Measurements from ENCODE around the gene NCOA4. TPM values are rescaled to one million over a fixed set of nuclear protein-coding genes. Genes with fewer than 3 reads are reported as not detected.

NCOA4 gene
- total RNA-seq, 4 donors from 2014 or later, result 88.8 to 223 (median 110) TPM

DNA sequence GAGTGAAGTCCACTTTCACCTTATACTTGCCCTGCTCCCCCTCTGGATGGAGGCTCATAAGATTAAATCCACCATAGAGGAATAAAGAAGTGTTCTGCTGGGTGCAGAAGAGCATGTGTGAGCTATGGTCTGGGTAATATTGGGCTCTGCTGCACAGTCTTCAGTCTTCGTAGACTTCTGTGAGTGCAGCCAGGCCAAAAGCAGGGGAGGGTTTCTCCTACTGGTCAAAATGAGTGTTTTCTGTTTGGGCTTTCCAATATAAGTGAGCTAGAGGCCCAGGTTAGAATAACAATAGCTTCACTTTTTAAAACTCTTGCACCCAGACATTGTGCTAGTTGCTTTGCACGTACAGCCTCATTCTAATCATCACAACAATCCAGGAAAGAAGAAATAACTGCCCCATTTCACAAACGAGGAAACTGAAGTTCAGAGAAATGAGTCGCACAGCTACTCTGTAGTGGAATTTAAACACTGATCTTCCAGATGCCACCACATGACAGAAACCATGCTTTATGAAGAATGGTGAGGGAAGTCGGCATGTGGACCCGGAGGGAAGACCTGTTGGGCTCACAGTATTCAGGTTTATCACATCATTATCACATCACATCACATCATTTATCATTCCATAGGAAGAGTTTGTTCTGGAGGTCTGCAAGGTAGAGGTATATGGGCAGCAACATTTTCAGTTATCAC lies 39.5 kb upstream of the NCOA4 start:
- Histone ChIP-seq H3K36me3 (no peaks in the 10 kb centered on the region), H3K27ac (no peak overlapping the region), H3K27me3 (no peaks in the 10 kb centered on the region), H3K4me1 (no peaks in the 10 kb centered on the region), H3K9me3 (no peaks in the 10 kb centered on the region), H3K4me3 (no peak overlapping the region)
- TF ChIP-seq, protein P1, sequence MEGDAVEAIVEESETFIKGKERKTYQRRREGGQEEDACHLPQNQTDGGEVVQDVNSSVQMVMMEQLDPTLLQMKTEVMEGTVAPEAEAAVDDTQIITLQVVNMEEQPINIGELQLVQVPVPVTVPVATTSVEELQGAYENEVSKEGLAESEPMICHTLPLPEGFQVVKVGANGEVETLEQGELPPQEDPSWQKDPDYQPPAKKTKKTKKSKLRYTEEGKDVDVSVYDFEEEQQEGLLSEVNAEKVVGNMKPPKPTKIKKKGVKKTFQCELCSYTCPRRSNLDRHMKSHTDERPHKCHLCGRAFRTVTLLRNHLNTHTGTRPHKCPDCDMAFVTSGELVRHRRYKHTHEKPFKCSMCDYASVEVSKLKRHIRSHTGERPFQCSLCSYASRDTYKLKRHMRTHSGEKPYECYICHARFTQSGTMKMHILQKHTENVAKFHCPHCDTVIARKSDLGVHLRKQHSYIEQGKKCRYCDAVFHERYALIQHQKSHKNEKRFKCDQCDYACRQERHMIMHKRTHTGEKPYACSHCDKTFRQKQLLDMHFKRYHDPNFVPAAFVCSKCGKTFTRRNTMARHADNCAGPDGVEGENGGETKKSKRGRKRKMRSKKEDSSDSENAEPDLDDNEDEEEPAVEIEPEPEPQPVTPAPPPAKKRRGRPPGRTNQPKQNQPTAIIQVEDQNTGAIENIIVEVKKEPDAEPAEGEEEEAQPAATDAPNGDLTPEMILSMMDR (IDR thresholded peaks at IDR 0.05), result no peak
- no peak for TF ChIP-seq POLR2A (IDR thresholded peaks at IDR 0.05)
- DNase-seq, result no peak
- intact Hi-C loops (cut with DNase I; ENCODE audit: low total_unique reads), result no loop called here

DNA sequence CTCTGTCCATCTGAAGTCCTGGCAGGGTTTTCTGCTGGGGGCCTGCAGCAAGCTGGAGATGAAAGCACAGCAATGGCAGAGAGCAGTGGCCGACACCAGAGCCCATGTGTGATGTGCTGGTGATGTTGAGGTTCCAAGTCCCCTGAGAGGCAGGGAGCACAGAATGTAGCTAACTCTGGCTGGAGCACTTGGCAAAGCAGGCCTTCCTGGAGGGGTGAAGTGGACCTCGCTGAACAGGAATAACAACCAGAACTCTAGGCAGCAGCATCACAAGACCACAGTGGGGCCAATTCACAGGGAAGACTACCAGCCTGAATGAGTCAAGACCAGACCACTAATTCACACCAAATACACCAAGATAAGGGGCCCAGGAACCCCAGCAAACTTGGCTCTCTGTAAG lies 38.5 kb upstream of the NCOA4 start:
- no peaks in the 10 kb centered on the region for H3K4me1 ChIP-seq
- H3K4me3 ChIP-seq, result no peak overlapping the region
- no peaks in the 10 kb centered on the region for H3K27me3 ChIP-seq
- H3K36me3 ChIP-seq, result no peaks in the 10 kb centered on the region
- H3K27ac ChIP-seq, result no peak overlapping the region
- no peak for DNase-seq
- TF ChIP-seq, protein P1 (IDR thresholded peaks at IDR 0.05), result no peak
- TF ChIP-seq POLR2A (IDR thresholded peaks at IDR 0.05), result no peak
- intact Hi-C loops (cut with DNase I; ENCODE audit: low total_unique reads), result no loop called here
- H3K9me3 ChIP-seq, result no peaks in the 10 kb centered on the region

DNA sequence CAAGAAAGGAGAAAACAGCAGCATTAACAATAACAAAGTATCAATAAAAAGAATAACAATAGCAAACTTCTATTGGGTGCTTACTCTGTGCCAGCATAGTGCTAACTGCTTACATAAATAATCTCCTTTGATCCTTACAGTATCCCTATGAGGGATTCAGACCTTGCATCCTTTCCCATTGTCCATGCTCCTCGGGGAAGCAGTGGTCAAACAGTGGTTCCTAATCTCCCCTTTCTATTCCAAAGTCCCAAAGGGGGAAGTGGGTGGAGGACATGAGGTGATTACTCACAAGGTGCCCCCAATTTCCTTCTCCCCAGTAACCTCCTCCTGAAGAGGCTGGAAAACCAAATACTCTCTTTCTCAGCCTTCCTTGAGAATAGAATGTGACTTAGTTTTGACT lies 37.7 kb upstream of the NCOA4 start:
- Histone ChIP-seq H3K4me1 (no peaks in the 10 kb centered on the region), H3K27me3 (no peaks in the 10 kb centered on the region), H3K27ac (no peak overlapping the region), H3K9me3 (no peaks in the 10 kb centered on the region), H3K36me3 (no peaks in the 10 kb centered on the region), H3K4me3 (no peak overlapping the region)
- intact Hi-C loops (cut with DNase I; ENCODE audit: low total_unique reads), result no loop called here
- no peak for DNase-seq
- TF ChIP-seq POLR2A (IDR thresholded peaks at IDR 0.05), result no peak
- TF ChIP-seq, protein P1 (IDR thresholded peaks at IDR 0.05), result no peak

DNA sequence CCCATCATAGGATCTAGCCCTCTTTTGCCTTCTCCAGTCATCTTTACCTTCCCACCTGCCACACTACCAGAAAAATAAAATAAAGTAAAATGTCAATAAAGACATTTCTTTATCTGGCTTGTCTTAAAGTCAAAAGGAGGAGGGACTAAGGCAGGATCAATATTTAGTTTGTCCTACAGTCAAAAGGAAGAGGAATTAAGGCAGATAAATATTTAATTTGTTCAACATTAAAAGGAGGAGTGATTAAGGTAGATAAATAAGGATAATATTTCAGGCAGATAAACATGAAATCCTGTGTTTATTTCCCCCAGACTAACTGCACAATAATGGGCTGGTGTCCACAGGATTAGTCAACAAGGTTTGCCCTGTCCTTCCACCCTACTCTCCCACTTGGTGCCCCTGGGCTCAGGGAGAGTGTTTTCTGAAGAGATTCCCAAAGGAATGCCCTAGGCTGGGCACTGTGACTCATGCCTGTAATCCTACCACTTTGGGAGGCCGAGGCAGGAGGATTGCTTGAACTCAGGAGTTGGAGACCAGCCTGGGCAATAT lies 33.9 kb upstream of the NCOA4 start:
- Histone ChIP-seq H3K27ac (no peak overlapping the region), H3K36me3 (no peaks in the 10 kb centered on the region), H3K4me3 (no peak overlapping the region), H3K9me3 (no peaks in the 10 kb centered on the region), H3K27me3 (no peaks in the 10 kb centered on the region), H3K4me1 (no peaks in the 10 kb centered on the region)
- no peak for TF ChIP-seq POLR2A (IDR thresholded peaks at IDR 0.05)
- TF ChIP-seq, protein P1 (IDR thresholded peaks at IDR 0.05), result no peak
- intact Hi-C loops (cut with DNase I; ENCODE audit: low total_unique reads), result no loop called here
- DNase-seq, result no peak

DNA sequence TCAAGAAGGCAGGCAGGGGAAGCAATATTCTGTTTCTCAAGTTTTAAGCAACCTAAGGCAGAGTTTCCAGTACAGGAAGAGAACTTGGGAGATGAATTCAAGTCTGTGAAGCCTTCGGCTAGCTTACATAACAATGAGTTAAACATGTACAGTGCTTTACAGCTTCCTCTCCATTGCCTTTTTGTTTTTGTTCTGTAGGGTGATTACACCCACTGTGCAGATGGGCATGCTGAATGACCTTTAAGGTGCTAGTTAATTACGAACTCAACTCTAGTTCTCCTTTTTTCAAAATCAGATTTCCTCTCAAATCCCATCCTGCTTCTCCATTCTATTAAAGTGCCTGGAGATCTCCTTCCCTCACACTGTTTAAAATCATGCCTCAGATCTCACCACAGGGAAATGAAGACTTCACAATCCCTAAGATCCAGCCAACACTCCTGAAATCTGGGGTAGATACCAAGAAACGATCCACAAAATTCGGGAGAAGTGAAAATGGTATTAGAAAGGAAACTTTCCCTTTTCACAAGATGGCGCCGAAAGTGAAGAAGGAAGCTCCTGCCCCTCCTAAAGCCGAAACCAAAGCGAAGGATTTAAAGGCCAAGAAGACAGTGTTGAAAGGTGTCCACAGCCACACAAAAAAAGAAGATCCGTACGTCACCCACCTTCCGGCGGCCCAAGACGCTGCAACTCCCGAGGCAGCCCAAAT lies 32.5 kb upstream of the NCOA4 start:
- no peak overlapping the region for H3K27ac ChIP-seq
- H3K36me3 ChIP-seq, result no peaks in the 10 kb centered on the region
- H3K27me3 ChIP-seq, result no peaks in the 10 kb centered on the region
- DNase-seq, result no peak
- no peaks in the 10 kb centered on the region for H3K4me1 ChIP-seq
- TF ChIP-seq, protein P1 (IDR thresholded peaks at IDR 0.05), result no peak
- no peak for TF ChIP-seq POLR2A (IDR thresholded peaks at IDR 0.05)
- no peak overlapping the region for H3K4me3 ChIP-seq
- intact Hi-C loops (cut with DNase I; ENCODE audit: low total_unique reads), result no loop called here
- no peaks in the 10 kb centered on the region for H3K9me3 ChIP-seq
